ENCODE data around the gene TOE1. TPM values are rescaled to one million over a fixed set of nuclear protein-coding genes. Genes with fewer than 3 reads are reported as not detected.
"Not testable (repeated sequence)": the region's sequence is repeated elsewhere in the genome, so short reads cannot be mapped to it uniquely, and the experiment has no call there.

Gene TOE1
- total RNA-seq: 10 to 100 TPM; 54.8 to 54.9 TPM

GRCh38 chr1:45339789-45340558 is at the start of gene TOE1, which contains the start of gene MUTYH:
Gene TOE1, plus strand, starts transcription at chr1:45340170. Its CDS starts 83 bp downstream, at chr1:45340253.
Gene MUTYH, minus strand, starts transcription at chr1:45340440. Its CDS starts 5,935 bp downstream, at chr1:45334505.
- peaks cover 5% of the 10 kb centered on the region for H3K9me3 Mint-ChIP-seq
- H3K4me3 Mint-ChIP-seq: peak within 1 kb of the TSS; percentile 95
- no peaks in the 10 kb centered on the region for H3K27me3 Mint-ChIP-seq
- H3K27ac Mint-ChIP-seq: peak within 1 kb of the TSS; percentile 99
- peaks cover 34% of the 10 kb centered on the region for H3K4me1 Mint-ChIP-seq
- DNase-seq: peak; percentile 99
- H3K36me3 Mint-ChIP-seq: peaks cover 55% of the 10 kb centered on the region

GRCh38 chr1:45291002-45291401 is 49.0 kb upstream of the TOE1 start:
- not testable (repeated sequence) for H3K27me3 Mint-ChIP-seq, H3K27ac Mint-ChIP-seq, H3K36me3 Mint-ChIP-seq, H3K9me3 Mint-ChIP-seq, H3K4me1 Mint-ChIP-seq, DNase-seq, H3K4me3 Mint-ChIP-seq

DNA sequence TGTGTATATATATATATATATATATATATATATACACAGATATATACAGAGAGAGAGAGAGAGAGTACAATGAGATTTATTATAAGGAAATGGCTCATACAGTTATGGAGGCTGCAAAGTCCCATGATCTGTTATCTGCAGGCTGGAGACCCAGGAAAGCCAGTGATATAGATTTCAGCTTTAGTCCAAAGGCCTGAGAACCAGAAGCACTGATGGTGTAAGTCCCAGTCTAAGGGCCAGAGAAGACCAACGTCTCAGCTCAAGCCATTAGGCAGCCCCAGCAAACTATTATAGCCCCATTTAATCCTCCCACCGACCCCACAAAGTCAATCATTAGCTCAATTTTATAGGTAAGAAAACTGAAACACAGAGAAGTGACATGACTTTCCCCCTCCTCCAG is 48.3 kb upstream of the TOE1 start:
- H3K4me3 Mint-ChIP-seq: no peak overlapping the region
- no peaks in the 10 kb centered on the region for H3K27me3 Mint-ChIP-seq
- no peak for DNase-seq
- no peaks in the 10 kb centered on the region for H3K9me3 Mint-ChIP-seq
- H3K27ac Mint-ChIP-seq: no peak overlapping the region
- no peaks in the 10 kb centered on the region for H3K4me1 Mint-ChIP-seq
- no peaks in the 10 kb centered on the region for H3K36me3 Mint-ChIP-seq

GRCh38 chr1:45297666-45298356 is 42.2 kb upstream of the TOE1 start:
- Mint-ChIP-seq H3K36me3 (no peaks in the 10 kb centered on the region), H3K4me3 (no peak overlapping the region), H3K9me3 (no peaks in the 10 kb centered on the region), H3K27me3 (no peaks in the 10 kb centered on the region), H3K4me1 (peaks cover 2% of the 10 kb centered on the region), H3K27ac (no peak overlapping the region)
- DNase-seq: no peak

GRCh38 chr1:45299296-45299695 is 40.7 kb upstream of the TOE1 start:
- Mint-ChIP-seq H3K36me3 (no peaks in the 10 kb centered on the region), H3K4me3 (no peak overlapping the region), H3K4me1 (peaks cover 5% of the 10 kb centered on the region), H3K27me3 (no peaks in the 10 kb centered on the region), H3K9me3 (no peaks in the 10 kb centered on the region), H3K27ac (no peak overlapping the region)
- no peak for DNase-seq

DNA sequence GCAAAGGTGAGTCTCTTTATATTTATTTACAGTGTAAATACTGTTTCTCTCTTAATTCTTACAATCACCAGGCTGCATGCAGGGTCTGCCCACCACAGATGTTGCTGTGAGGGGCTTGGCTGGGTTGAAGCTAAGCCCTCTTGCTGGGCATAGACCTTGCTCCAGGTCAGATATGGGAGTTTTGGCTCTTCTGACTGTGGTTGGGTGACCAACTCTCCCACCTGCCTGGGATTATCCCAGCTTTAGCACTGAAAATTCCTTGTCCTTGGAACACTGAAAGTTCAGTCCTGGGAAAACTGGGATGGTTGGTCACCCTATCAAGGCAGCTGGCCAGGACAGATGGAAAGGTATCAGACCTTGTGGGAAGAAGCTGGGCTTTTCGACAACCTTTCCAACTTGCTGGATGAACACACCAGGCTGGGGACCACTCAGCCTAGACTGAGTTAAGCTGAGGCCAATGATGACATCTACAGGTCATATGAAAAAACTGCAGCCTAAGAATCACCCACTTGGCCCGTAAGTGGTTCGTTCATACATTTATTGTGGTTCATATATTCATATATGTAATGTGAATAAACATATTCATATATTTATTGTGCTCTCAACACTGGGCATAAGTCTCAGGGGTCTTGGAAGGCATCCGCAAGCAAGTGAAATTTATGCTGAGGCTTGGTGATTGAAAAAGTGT is 39.8 kb upstream of the TOE1 start:
- peak; percentile 39 for DNase-seq

DNA sequence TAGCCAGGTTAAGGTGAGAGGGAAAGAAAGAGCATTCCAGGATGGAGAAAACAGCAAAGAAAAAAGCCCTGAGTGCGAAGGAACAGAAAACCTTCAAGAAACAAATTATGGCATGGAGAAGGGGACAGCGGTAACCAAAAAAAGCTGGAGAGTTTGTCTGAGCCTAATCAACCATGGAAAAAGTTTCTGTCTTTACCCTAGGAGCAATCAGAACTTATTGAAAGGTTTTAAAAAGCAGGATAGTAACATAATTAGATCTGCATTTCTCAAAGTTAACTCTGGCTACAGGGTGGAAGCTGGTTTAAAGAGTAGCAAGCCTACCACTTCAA is 39.3 kb upstream of the TOE1 start:
- H3K27me3 Mint-ChIP-seq: no peaks in the 10 kb centered on the region
- H3K9me3 Mint-ChIP-seq: no peaks in the 10 kb centered on the region
- peaks cover 18% of the 10 kb centered on the region for H3K4me1 Mint-ChIP-seq
- no peak for DNase-seq
- peaks cover 4% of the 10 kb centered on the region for H3K36me3 Mint-ChIP-seq
- no peak overlapping the region for H3K27ac Mint-ChIP-seq
- H3K4me3 Mint-ChIP-seq: no peak overlapping the region

More for the DNA sequence above, 39.8 kb upstream of the TOE1 start:
- Mint-ChIP-seq H3K4me3 (no peak overlapping the region), H3K9me3 (no peaks in the 10 kb centered on the region), H3K27me3 (no peaks in the 10 kb centered on the region), H3K4me1 (peaks cover 13% of the 10 kb centered on the region), H3K27ac (no peak overlapping the region), H3K36me3 (no peaks in the 10 kb centered on the region)

GRCh38 chr1:45302505-45303150 is 37.3 kb upstream of the TOE1 start:
- Mint-ChIP-seq H3K4me1 (peaks cover 35% of the 10 kb centered on the region), H3K27me3 (no peaks in the 10 kb centered on the region), H3K9me3 (no peaks in the 10 kb centered on the region), H3K4me3 (peak overlapping the region; percentile 57), H3K36me3 (peaks cover 7% of the 10 kb centered on the region), H3K27ac (peak overlapping the region; percentile 90)
- DNase-seq: no peak

DNA sequence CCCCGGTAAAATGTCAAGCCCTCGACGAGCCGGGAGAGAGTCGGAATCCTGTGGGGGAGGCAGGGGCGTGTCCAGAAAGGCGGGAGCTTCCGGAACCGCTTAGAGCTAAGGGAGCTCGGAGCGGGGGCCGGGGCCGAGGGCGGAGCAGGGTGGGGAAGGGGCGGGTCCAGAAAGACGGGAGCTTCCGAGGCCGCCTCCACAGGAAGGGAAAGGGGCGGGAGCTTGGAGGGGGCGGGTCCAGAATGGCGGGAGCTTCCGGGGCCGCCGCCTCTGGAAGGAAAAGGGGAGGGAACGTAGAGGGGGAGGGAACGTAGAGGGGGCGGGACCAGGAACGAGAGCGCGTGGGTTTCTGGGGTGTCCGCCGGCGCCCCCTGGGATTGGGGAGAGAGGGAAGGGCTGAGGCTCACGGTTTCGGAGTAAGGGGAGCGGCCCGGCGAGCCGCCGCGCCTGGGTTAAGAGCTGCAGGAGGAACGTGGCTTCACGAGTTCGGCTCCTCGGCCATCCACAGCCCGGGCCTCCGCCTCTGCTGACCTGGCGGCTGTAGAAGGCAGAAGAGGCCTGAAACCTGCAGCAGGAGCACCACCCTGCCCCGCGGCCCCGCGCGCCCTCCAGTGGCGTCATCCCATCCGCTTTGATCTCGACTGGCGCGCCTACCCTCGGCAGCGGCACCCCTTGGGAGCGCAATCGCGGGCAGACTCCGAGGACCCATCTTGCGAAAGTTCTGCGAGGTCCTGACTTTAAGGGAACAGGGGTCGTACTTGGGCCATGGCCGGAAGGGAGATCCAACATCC is 36.3 kb upstream of the TOE1 start:
- peaks cover 7% of the 10 kb centered on the region for H3K36me3 Mint-ChIP-seq
- no peaks in the 10 kb centered on the region for H3K9me3 Mint-ChIP-seq
- peak overlapping the region; percentile 96 for H3K27ac Mint-ChIP-seq
- peak overlapping the region; percentile 90 for H3K4me3 Mint-ChIP-seq
- DNase-seq: peak; percentile 95
- H3K27me3 Mint-ChIP-seq: no peaks in the 10 kb centered on the region
- peaks cover 35% of the 10 kb centered on the region for H3K4me1 Mint-ChIP-seq

DNA sequence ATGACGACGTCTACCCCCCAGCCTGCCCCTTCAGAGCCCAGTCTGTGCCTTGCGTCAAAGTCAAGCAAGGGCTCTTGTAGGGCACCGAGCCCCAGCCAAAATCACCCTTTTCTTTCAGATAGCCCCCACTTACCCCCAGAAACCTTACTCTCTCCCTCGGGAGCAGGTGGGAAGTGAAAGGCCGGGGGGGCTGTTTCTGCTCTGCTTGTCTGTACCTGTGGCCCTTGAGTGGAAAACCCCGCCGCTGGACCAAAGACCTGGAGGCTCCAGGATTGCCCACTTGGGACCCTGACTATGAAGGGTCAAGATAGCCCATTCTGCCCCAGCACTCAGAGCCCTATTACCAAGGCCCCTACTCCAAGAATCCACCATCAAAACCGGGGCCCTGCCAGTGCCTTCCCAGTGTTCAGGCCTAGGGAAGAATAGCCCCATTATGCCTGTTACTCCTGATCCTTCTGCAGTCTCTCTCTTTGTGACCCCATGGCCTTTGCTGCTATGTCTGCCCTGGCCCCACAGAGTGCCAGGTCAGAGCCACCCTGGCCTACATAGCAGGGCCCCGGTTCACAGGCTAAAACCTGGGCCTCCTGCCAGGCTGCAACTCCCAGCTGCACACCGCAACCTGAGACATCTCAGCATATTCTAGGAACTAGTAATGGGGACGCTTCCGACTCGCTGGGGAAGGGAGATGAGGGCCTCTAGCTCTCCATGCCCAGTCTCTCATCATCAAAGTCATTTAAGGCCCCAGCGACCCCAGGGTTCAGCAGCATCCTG is 35.5 kb upstream of the TOE1 start:
- DNase-seq: peak; percentile 19
- Mint-ChIP-seq H3K4me1 (peaks cover 35% of the 10 kb centered on the region), H3K27ac (peak overlapping the region; percentile 96), H3K4me3 (peak overlapping the region; percentile 90), H3K36me3 (peaks cover 7% of the 10 kb centered on the region), H3K9me3 (no peaks in the 10 kb centered on the region), H3K27me3 (no peaks in the 10 kb centered on the region)

DNA sequence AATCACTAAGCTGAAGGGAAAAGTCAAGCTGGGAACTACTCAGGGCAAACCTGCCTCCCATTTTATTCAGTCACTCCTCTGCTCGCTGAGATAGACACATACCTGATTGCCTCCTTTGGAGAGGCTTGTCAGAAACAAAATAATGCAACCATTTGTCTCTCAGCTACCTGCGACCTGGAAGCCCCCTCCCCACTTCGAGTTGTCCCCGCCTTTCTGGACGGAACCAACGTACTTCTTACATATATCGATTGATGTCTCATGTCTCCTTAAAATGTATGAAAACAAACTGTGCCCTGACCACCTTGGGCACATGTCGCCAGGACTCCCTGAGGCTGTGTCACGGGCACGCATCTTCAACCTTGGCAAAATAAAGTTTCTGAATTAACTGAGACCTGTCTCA is 34.7 kb upstream of the TOE1 start:
- H3K36me3 Mint-ChIP-seq: peaks cover 7% of the 10 kb centered on the region
- H3K4me3 Mint-ChIP-seq: peak overlapping the region; percentile 90
- peaks cover 35% of the 10 kb centered on the region for H3K4me1 Mint-ChIP-seq
- H3K9me3 Mint-ChIP-seq: no peaks in the 10 kb centered on the region
- no peak for DNase-seq
- H3K27ac Mint-ChIP-seq: peak overlapping the region; percentile 96
- no peaks in the 10 kb centered on the region for H3K27me3 Mint-ChIP-seq

DNA sequence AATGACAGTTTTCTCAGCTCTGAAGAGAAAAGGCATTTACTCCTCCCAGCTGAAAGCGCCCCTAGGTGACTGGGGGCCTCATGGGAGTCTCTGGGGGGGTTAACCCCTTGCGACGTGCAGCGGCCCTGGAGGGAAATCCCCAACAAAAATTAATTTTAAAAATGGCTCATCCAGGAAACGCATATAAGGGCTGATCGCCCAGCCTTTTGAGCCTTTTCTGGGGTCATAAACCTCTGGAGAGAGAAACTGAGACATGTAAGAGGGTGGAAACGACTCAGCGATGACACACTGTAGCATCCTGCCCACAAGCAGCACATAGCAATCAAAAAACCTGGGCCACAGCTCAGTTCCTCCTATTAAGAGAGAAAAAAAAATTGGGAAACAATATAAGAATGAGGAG is 33.7 kb upstream of the TOE1 start:
- Mint-ChIP-seq H3K27me3 (no peaks in the 10 kb centered on the region), H3K4me1 (peaks cover 33% of the 10 kb centered on the region), H3K36me3 (peaks cover 7% of the 10 kb centered on the region), H3K4me3 (peak overlapping the region; percentile 61), H3K9me3 (no peaks in the 10 kb centered on the region), H3K27ac (peak overlapping the region; percentile 96)
- DNase-seq: peak; percentile 71

DNA sequence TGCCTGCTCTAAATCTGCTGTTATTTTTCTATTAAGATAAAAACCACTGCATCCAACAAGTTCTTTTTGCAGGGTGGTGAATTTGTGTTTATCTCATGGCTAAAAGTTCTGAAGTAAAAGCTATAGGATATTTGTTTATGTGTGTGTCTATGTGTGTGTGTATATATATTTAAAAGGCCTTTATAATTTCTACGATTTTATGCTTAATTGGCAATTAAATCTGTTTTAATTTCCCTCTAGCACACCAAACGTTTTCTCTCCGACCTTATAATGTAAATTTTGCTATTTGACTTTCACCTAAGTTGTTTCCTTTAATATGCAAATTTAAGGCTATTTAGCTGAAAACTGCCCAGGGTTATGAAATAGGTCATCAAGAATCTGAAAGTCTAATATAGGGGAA is 33.1 kb upstream of the TOE1 start:
- Mint-ChIP-seq H3K27me3 (no peaks in the 10 kb centered on the region), H3K27ac (peak overlapping the region; percentile 96), H3K9me3 (no peaks in the 10 kb centered on the region), H3K36me3 (peaks cover 7% of the 10 kb centered on the region), H3K4me1 (peaks cover 33% of the 10 kb centered on the region), H3K4me3 (no peak overlapping the region)
- DNase-seq: no peak

- no peaks in the 10 kb centered on the region for H3K4me1 Mint-ChIP-seq
- no peak overlapping the region for H3K27ac Mint-ChIP-seq
- H3K36me3 Mint-ChIP-seq: no peaks in the 10 kb centered on the region
- no peak for DNase-seq
- H3K9me3 Mint-ChIP-seq: no peaks in the 10 kb centered on the region
- peaks cover 4% of the 10 kb centered on the region for H3K27me3 Mint-ChIP-seq
- H3K4me3 Mint-ChIP-seq: no peak overlapping the region
Measured at GRCh38 chr1:45314266-45314665, 25.7 kb upstream of the TOE1 start.
